Activated naive CD8-positive, alpha-beta T cell treated with anti-CD3 and anti-CD28 coated beads, Interleukin-2, amount 10 ng/mL, durations not matched to agents 7 days and 5 days (primary cell): Measurements from ENCODE around the gene KCNK6. TPM values are rescaled to one million over a fixed set of nuclear protein-coding genes. Genes with fewer than 3 reads are reported as not detected.

Source experiments
- total RNA-seq, 2 experiments: library from RNA; stranded (reverse); gene quantifications; one replicate each; pipeline ENCODE4 v1.2.3, GENCODE V29; 2021

KCNK6 gene
- total RNA-seq, 2 experiments from 2014 or later, result 12.9 to 13.3 TPM

Other genes with a start within 250 kb of the KCNK6 start
- under 1 TPM; 0.14 to 0.31 TPM for gene DPF1, start 95.6 kb upstream of the KCNK6 start, total RNA-seq
- not detected for gene PPP1R14A, start 63.5 kb upstream of the KCNK6 start, total RNA-seq
- 10 to 100 TPM; 50.3 to 60.9 TPM for gene SPINT2, start 55.3 kb upstream of the KCNK6 start, total RNA-seq
- not detected for gene C19orf33, start 15.6 kb upstream of the KCNK6 start, total RNA-seq
- 10 to 100 TPM; 59.9 to 65.5 TPM for gene YIF1B, start 3.9 kb upstream of the KCNK6 start, total RNA-seq
- 10 to 100 TPM; 11.9 to 12.4 TPM for gene CATSPERG, start 16.0 kb downstream of the KCNK6 start, total RNA-seq
- 100 to 1,000 TPM; 127 to 131 TPM for gene PSMD8, start 54.7 kb downstream of the KCNK6 start, total RNA-seq
- not detected for gene GGN, start 68.2 kb downstream of the KCNK6 start, total RNA-seq
- 1 to 10 TPM; 1.8 to 2.6 TPM for gene SPRED3, start 68.9 kb downstream of the KCNK6 start, total RNA-seq
- gene FAM98C, start 83.2 kb downstream of the KCNK6 start, total RNA-seq, result 10 to 100 TPM; 32.5 to 37.7 TPM
- gene RASGRP4, start 106.4 kb downstream of the KCNK6 start, total RNA-seq, result under 1 TPM; 0.31 to 0.80 TPM
- gene RYR1, start 113.8 kb downstream of the KCNK6 start, total RNA-seq, result 1 to 10 TPM; 2.9 to 3.5 TPM